ENCODE results near the gene AAGAB.

AAGAB gene

GRCh38 chr15:67187351-67187854 lies 67.1 kb downstream of the AAGAB start:
- DNase-seq (ENCODE audit: low read depth in 2 of 2), result no peak

- no peak for DNase-seq (ENCODE audit: low read depth in 2 of 2)
These were observed 67.8 kb downstream of the AAGAB start for GRCh38 chr15:67186688-67187087.

- DNase-seq (ENCODE audit: low read depth in 2 of 2), result no peak
These were observed 68.2 kb downstream of the AAGAB start for GRCh38 chr15:67186226-67186649.

- DNase-seq (ENCODE audit: low read depth in 2 of 2), result no peak
These were observed 68.7 kb downstream of the AAGAB start for GRCh38 chr15:67185621-67186225.

GRCh38 chr15:67185051-67185450 lies 69.4 kb downstream of the AAGAB start:
- no peak for DNase-seq (ENCODE audit: low read depth in 2 of 2)

- no peak for DNase-seq (ENCODE audit: low read depth in 2 of 2)
These were observed 70.1 kb downstream of the AAGAB start for GRCh38 chr15:67184208-67184925.

GRCh38 chr15:67183443-67184169 lies 70.9 kb downstream of the AAGAB start:
- DNase-seq (ENCODE audit: low read depth in 2 of 2), result no peak

GRCh38 chr15:67181221-67181639 lies 73.2 kb downstream of the AAGAB start:
- no peak for DNase-seq (ENCODE audit: low read depth in 2 of 2)

- DNase-seq (ENCODE audit: low read depth in 2 of 2), result no peak
These were observed 73.8 kb downstream of the AAGAB start for GRCh38 chr15:67180514-67181191.

GRCh38 chr15:67180035-67180434 lies 74.4 kb downstream of the AAGAB start:
- DNase-seq (ENCODE audit: low read depth in 2 of 2), result no peak

- DNase-seq (ENCODE audit: low read depth in 2 of 2), result no peak
These were observed 75.0 kb downstream of the AAGAB start for GRCh38 chr15:67179411-67179995.

- DNase-seq (ENCODE audit: low read depth in 2 of 2), result no peak
These were observed 75.8 kb downstream of the AAGAB start for GRCh38 chr15:67178569-67179210.

- DNase-seq (ENCODE audit: low read depth in 2 of 2), result no peak
These were observed 76.7 kb downstream of the AAGAB start for GRCh38 chr15:67177752-67178151.

- no peak for DNase-seq (ENCODE audit: low read depth in 2 of 2)
These were observed 78.1 kb downstream of the AAGAB start for GRCh38 chr15:67176195-67176971.

- DNase-seq (ENCODE audit: low read depth in 2 of 2), result no peak
These were observed 78.8 kb downstream of the AAGAB start for GRCh38 chr15:67175643-67176071.

GRCh38 chr15:67174864-67175573 lies 79.4 kb downstream of the AAGAB start:
- no peak for DNase-seq (ENCODE audit: low read depth in 2 of 2)

- DNase-seq (ENCODE audit: low read depth in 2 of 2), result no peak
These were observed 80.0 kb downstream of the AAGAB start for GRCh38 chr15:67174446-67174845.

- no peak for DNase-seq (ENCODE audit: low read depth in 2 of 2)
These were observed 80.7 kb downstream of the AAGAB start for GRCh38 chr15:67173786-67174185.

GRCh38 chr15:67173005-67173404 lies 81.5 kb downstream of the AAGAB start:
- DNase-seq (ENCODE audit: low read depth in 2 of 2), result no peak

- no peak for DNase-seq (ENCODE audit: low read depth in 2 of 2)
These were observed 82.3 kb downstream of the AAGAB start for GRCh38 chr15:67172172-67172571.
